Loucy (cell line): ENCODE data around the gene ZNF236.

ENCODE experiments used
- EZH2phosphoT487 ChIP-seq: fragments of 200-600 bp; IDR thresholded peaks from 2 replicates; pipeline ENCODE4 v1.6.1; 2018; ENCODE audit warnings: antibody characterized with exemption, mild to moderate bottlenecking, moderate library complexity, borderline replicate concordance
- TF ChIP-seq, protein P1 (sequence below): fragments of 200-600 bp; sonication (generic); conservative IDR thresholded peaks from 2 replicates; pipeline ENCODE4 v1.5.1; 2014; ENCODE audit warnings: mild to moderate bottlenecking, antibody characterized with exemption, low read length

DNA sequence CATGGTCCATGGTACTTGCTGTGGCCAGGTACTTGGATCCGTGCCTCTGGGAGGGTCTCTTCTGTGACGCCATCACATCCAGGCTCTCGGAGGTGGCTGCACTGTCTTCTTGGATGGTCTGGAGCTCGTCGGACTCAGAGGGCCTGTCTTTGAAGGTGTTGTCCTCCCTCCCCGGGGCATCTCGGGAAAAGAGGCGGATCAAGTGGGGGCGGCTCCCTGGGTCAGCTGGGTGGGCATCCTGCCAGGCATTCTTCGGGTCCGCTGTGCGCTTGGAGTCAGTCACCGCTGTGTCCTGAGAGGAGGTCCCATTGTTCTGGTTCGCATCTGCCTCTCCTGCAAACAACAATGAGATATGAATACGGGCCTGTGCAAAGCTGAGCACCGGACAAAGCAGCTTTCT is 194.6 kb downstream of the ZNF236 start:
- TF ChIP-seq, protein P1, sequence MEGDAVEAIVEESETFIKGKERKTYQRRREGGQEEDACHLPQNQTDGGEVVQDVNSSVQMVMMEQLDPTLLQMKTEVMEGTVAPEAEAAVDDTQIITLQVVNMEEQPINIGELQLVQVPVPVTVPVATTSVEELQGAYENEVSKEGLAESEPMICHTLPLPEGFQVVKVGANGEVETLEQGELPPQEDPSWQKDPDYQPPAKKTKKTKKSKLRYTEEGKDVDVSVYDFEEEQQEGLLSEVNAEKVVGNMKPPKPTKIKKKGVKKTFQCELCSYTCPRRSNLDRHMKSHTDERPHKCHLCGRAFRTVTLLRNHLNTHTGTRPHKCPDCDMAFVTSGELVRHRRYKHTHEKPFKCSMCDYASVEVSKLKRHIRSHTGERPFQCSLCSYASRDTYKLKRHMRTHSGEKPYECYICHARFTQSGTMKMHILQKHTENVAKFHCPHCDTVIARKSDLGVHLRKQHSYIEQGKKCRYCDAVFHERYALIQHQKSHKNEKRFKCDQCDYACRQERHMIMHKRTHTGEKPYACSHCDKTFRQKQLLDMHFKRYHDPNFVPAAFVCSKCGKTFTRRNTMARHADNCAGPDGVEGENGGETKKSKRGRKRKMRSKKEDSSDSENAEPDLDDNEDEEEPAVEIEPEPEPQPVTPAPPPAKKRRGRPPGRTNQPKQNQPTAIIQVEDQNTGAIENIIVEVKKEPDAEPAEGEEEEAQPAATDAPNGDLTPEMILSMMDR = no peak
- no peak for TF ChIP-seq EZH2phosphoT487
